SU-DHL-6 (cell line): ENCODE data around the gene TPI1.
"Not testable (repeated sequence)": the region's sequence is repeated elsewhere in the genome, so short reads cannot be mapped to it uniquely, and the experiment has no call there.

ENCODE experiments used
- H2AFZ ChIP-seq: fragments of 200-600 bp; sonication (generic); 2 replicates; pipeline ENCODE4 v1.6.1; 2014; ENCODE audit warnings: low read depth, mild to moderate bottlenecking, moderate library complexity, mixed read lengths, antibody characterized with exemption, low read length; ENCODE audit not compliant: severe bottlenecking
- H3F3A ChIP-seq: fragments of 200-600 bp; shearing (Covaris generic); 2 replicates; pipeline ENCODE4 v1.6.0; 2016; ENCODE audit warnings: antibody characterized with exemption, mild to moderate bottlenecking; ENCODE audit not compliant: insufficient read depth
- H3K27ac ChIP-seq: fragments of 200-600 bp; sonication (generic); 2 replicates; pipeline ENCODE4 v1.5.1; 2016; ENCODE audit warnings: low read depth, mild to moderate bottlenecking, low read length, moderate library complexity, mixed read lengths
- H3K27me3 ChIP-seq: fragments of 200-600 bp; sonication (generic), shearing (Covaris generic); 2 replicates; pipeline ENCODE4 v1.6.0; 2014; ENCODE audit warnings: mild to moderate bottlenecking, low read length
- H3K36me3 ChIP-seq: fragments of 200-600 bp; sonication (generic); 2 replicates; pipeline ENCODE4 v1.6.1; 2014; ENCODE audit warnings: mild to moderate bottlenecking, low read length, mixed read lengths
- H3K4me2 ChIP-seq: fragments of 300-600, 200-600 bp; shearing (Covaris generic), sonication (generic); 2 replicates; pipeline ENCODE4 v1.6.0; 2014; ENCODE audit warnings: low read length, low read depth, mild to moderate bottlenecking; ENCODE audit not compliant: poor library complexity, severe bottlenecking
- H3K4me3 ChIP-seq: fragments of 200-600 bp; sonication (generic); 2 replicates; pipeline ENCODE4 v1.5.1; 2014; ENCODE audit warnings: antibody characterized with exemption, low read length, mild to moderate bottlenecking, mixed read lengths; ENCODE audit not compliant: insufficient read depth, poor library complexity, severe bottlenecking
- H3K79me2 ChIP-seq: fragments of 200-600 bp; sonication (generic); 2 replicates; pipeline ENCODE4 v1.6.1; 2014; ENCODE audit warnings: mild to moderate bottlenecking, low read length, moderate library complexity; ENCODE audit not compliant: insufficient read depth
- H3K9ac ChIP-seq: fragments of 200-600 bp; sonication (generic); 2 replicates; pipeline ENCODE4 v1.7.0; 2014; ENCODE audit warnings: mild to moderate bottlenecking, low read length
- H3K9me2 ChIP-seq: fragments of 200-600 bp; sonication (generic); replicated peaks from 2 replicates; pipeline ENCODE4 v1.6.1; 2014; ENCODE audit warnings: low read length; ENCODE audit not compliant: insufficient read depth
- H3K9me3 ChIP-seq: fragments of 200-600 bp; sonication (generic); 2 replicates; pipeline ENCODE4 v1.6.1; 2014; ENCODE audit warnings: low read length, mixed read lengths; ENCODE audit not compliant: insufficient read depth
- H4K20me1 ChIP-seq: fragments of 200-600 bp; sonication (generic); 2 replicates; pipeline ENCODE4 v1.6.1; 2014; ENCODE audit warnings: low read depth, mild to moderate bottlenecking, antibody characterized with exemption, low read length, moderate library complexity, mixed read lengths
- EZH2phosphoT487 ChIP-seq: fragments of 200-600 bp; sonication (generic), shearing (Covaris generic); conservative IDR thresholded peaks from 2 replicates; pipeline ENCODE4 v1.6.1; 2018; ENCODE audit warnings: mild to moderate bottlenecking, antibody characterized with exemption, low read length, moderate library complexity, mixed read lengths
- TF ChIP-seq, protein P1 (sequence below): fragments of 200-600 bp; sonication (generic); IDR thresholded peaks from one replicate; pipeline ENCODE4 v1.5.1; 2017; ENCODE audit warnings: antibody characterized with exemption, mild to moderate bottlenecking, low read length, moderate library complexity; ENCODE audit not compliant: insufficient read depth, poor library complexity, severe bottlenecking

Gene TPI1

DNA sequence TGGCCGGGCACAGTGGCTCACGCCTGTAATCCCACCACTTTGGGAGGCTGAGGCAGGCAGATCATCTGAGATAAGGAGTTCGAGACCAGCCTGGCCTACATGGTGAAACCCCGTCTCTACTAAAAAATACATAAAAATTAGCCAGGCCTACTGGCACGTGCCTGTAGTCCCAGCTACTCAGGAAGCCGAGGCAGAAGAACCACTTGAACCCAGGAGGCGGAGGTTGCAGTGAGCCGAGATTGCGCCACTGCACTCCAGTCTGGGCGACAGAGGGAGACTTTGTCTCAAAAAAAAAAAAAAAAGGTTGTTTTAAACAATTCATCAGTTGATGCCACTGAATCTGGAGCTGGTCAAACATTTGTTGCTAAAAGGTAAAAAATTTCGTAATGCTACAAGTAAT, 12.5 kb downstream of the TPI1 start:
- H3K79me2 ChIP-seq, H3K9me2 ChIP-seq, H2AFZ ChIP-seq, H3K9me3 ChIP-seq, H3K4me3 ChIP-seq, H3K4me2 ChIP-seq, H3K27ac ChIP-seq, H3F3A ChIP-seq, H3K36me3 ChIP-seq, H3K9ac ChIP-seq, H3K27me3 ChIP-seq, H4K20me1 ChIP-seq: not testable (repeated sequence)

GRCh38 chr12:6883252-6883651, 15.9 kb downstream of the TPI1 start:
- H3K9me3 ChIP-seq: no peaks in the 10 kb centered on the region
- H3F3A ChIP-seq: no peaks in the 10 kb centered on the region
- no peaks in the 10 kb centered on the region for H3K36me3 ChIP-seq
- H3K9ac ChIP-seq: no peak overlapping the region
- H3K9me2 ChIP-seq: no peaks in the 10 kb centered on the region
- TF ChIP-seq, protein P1, sequence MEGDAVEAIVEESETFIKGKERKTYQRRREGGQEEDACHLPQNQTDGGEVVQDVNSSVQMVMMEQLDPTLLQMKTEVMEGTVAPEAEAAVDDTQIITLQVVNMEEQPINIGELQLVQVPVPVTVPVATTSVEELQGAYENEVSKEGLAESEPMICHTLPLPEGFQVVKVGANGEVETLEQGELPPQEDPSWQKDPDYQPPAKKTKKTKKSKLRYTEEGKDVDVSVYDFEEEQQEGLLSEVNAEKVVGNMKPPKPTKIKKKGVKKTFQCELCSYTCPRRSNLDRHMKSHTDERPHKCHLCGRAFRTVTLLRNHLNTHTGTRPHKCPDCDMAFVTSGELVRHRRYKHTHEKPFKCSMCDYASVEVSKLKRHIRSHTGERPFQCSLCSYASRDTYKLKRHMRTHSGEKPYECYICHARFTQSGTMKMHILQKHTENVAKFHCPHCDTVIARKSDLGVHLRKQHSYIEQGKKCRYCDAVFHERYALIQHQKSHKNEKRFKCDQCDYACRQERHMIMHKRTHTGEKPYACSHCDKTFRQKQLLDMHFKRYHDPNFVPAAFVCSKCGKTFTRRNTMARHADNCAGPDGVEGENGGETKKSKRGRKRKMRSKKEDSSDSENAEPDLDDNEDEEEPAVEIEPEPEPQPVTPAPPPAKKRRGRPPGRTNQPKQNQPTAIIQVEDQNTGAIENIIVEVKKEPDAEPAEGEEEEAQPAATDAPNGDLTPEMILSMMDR: no peak
- no peak for TF ChIP-seq EZH2phosphoT487
- no peak overlapping the region for H2AFZ ChIP-seq
- no peak overlapping the region for H3K27ac ChIP-seq
- no peak overlapping the region for H3K4me3 ChIP-seq
- H3K27me3 ChIP-seq: no peaks in the 10 kb centered on the region
- H4K20me1 ChIP-seq: no peaks in the 10 kb centered on the region
- H3K79me2 ChIP-seq: no peaks in the 10 kb centered on the region
- H3K4me2 ChIP-seq: no peak overlapping the region

GRCh38 chr12:6883683-6884082, 16.4 kb downstream of the TPI1 start:
- Histone ChIP-seq H3K36me3 (no peaks in the 10 kb centered on the region), H3K79me2 (no peaks in the 10 kb centered on the region), H3K9ac (no peak overlapping the region), H3F3A (peaks cover 4% of the 10 kb centered on the region; the same call in 1 of the 2 replicates), H3K9me2 (no peaks in the 10 kb centered on the region), H3K9me3 (no peaks in the 10 kb centered on the region), H4K20me1 (no peaks in the 10 kb centered on the region), H3K4me2 (no peak overlapping the region), H3K27me3 (no peaks in the 10 kb centered on the region), H3K27ac (no peak overlapping the region), H2AFZ (no peak overlapping the region), H3K4me3 (no peak overlapping the region)
- TF ChIP-seq, protein P1: no peak
- TF ChIP-seq EZH2phosphoT487: no peak

DNA sequence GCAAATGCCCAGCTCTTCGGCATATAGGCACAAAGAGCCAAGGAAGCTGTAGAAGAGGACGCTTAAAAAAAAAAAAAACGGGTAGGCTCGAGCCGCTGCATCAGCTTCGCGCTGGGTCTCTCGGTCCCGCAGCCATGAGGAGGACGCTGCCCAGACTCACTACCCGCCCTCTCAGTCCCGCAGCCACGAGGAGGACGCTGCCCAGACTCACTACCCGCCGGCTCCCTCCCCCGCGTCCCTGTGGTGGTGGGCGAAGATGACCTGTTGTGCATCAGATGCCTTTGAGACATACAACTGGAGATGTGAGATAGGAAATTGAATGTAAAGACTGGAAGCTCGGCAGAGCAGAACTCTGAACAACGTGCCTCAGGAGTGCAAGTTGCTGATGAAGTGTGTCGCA, 17.2 kb downstream of the TPI1 start:
- no peaks in the 10 kb centered on the region for H3K36me3 ChIP-seq
- H4K20me1 ChIP-seq: no peaks in the 10 kb centered on the region
- H3K4me2 ChIP-seq: no peak overlapping the region
- H2AFZ ChIP-seq: no peak overlapping the region
- H3K9me3 ChIP-seq: no peaks in the 10 kb centered on the region
- H3K27me3 ChIP-seq: no peaks in the 10 kb centered on the region
- no peak overlapping the region for H3K9ac ChIP-seq
- H3K4me3 ChIP-seq: no peak overlapping the region
- peaks cover 9% of the 10 kb centered on the region for H3F3A ChIP-seq
- H3K79me2 ChIP-seq: no peaks in the 10 kb centered on the region
- no peak overlapping the region for H3K27ac ChIP-seq
- TF ChIP-seq, protein P1: no peak
- TF ChIP-seq EZH2phosphoT487: no peak
- H3K9me2 ChIP-seq: no peaks in the 10 kb centered on the region

GRCh38 chr12:6886206-6886999, 19.1 kb downstream of the TPI1 start:
- H3K4me2 ChIP-seq, H2AFZ ChIP-seq, H3K27me3 ChIP-seq, H4K20me1 ChIP-seq, H3K36me3 ChIP-seq, H3K9me3 ChIP-seq, H3K79me2 ChIP-seq, H3K27ac ChIP-seq, H3K9me2 ChIP-seq, H3K9ac ChIP-seq, H3K4me3 ChIP-seq: not testable (repeated sequence)
- peaks cover 12% of the 10 kb centered on the region for H3F3A ChIP-seq
